Measurements from ENCODE around the gene PGAM1.
"Not testable (repeated sequence)": the region's sequence is repeated elsewhere in the genome, so short reads cannot be mapped to it uniquely, and the experiment has no call there.

PGAM1 gene

GRCh38 chr10:97411406-97411805, 14.6 kb upstream of the PGAM1 start:
- Histone ChIP-seq H3K27me3 (ENCODE audit: control insufficient read depth, insufficient read depth, low read length) (no peaks in the 10 kb centered on the region), H3K4me3 (ENCODE audit: low read length) (no peak overlapping the region), H3K4me1 (ENCODE audit: control insufficient read depth, low read depth, low read length) (peaks cover 7% of the 10 kb centered on the region), H3K9ac (ENCODE audit: low read length) (no peak overlapping the region), H3K36me3 (ENCODE audit: control insufficient read depth, low read depth, low read length) (no peaks in the 10 kb centered on the region), H3K9me3 (ENCODE audit: control insufficient read depth, low read depth, low read length) (no peaks in the 10 kb centered on the region), H3K27ac (ENCODE audit: low read length) (no peak overlapping the region)

- Histone ChIP-seq H3K27ac (ENCODE audit: low read length) (no peak overlapping the region), H3K9me3 (ENCODE audit: control insufficient read depth, low read depth, low read length) (no peaks in the 10 kb centered on the region), H3K27me3 (ENCODE audit: control insufficient read depth, insufficient read depth, low read length) (no peaks in the 10 kb centered on the region), H3K4me3 (ENCODE audit: low read length) (no peak overlapping the region), H3K4me1 (ENCODE audit: control insufficient read depth, low read depth, low read length) (peaks cover 7% of the 10 kb centered on the region), H3K9ac (ENCODE audit: low read length) (no peak overlapping the region), H3K36me3 (ENCODE audit: control insufficient read depth, low read depth, low read length) (no peaks in the 10 kb centered on the region)
Measured at GRCh38 chr10:97412891-97413304, 13.1 kb upstream of the PGAM1 start.

- Histone ChIP-seq H3K27me3 (ENCODE audit: control insufficient read depth, insufficient read depth, low read length) (no peaks in the 10 kb centered on the region), H3K36me3 (ENCODE audit: control insufficient read depth, low read depth, low read length) (no peaks in the 10 kb centered on the region), H3K4me3 (ENCODE audit: low read length) (no peak overlapping the region), H3K4me1 (ENCODE audit: control insufficient read depth, low read depth, low read length) (peaks cover 7% of the 10 kb centered on the region), H3K9me3 (ENCODE audit: control insufficient read depth, low read depth, low read length) (no peaks in the 10 kb centered on the region), H3K27ac (ENCODE audit: low read length) (no peak overlapping the region), H3K9ac (ENCODE audit: low read length) (no peak overlapping the region)
Measured at GRCh38 chr10:97416565-97416964, 9.4 kb upstream of the PGAM1 start.

- H3K9me3 ChIP-seq (ENCODE audit: control insufficient read depth, low read depth, low read length); H3K9ac ChIP-seq (ENCODE audit: low read length); H3K27me3 ChIP-seq (ENCODE audit: control insufficient read depth, insufficient read depth, low read length); H3K27ac ChIP-seq (ENCODE audit: low read length); H3K4me3 ChIP-seq (ENCODE audit: low read length); H3K36me3 ChIP-seq (ENCODE audit: control insufficient read depth, low read depth, low read length); H3K4me1 ChIP-seq (ENCODE audit: control insufficient read depth, low read depth, low read length): not testable (repeated sequence)
Measured at GRCh38 chr10:97423757-97424098, 2.3 kb upstream of the PGAM1 start.

GRCh38 chr10:97426776-97427570, 982 bp downstream of the PGAM1 start:
- H3K9me3 ChIP-seq (ENCODE audit: control insufficient read depth, low read depth, low read length): no peaks in the 10 kb centered on the region
- peaks cover 35% of the 10 kb centered on the region for H3K36me3 ChIP-seq (ENCODE audit: control insufficient read depth, low read depth, low read length)
- peak overlapping the region; percentile 92 for H3K9ac ChIP-seq (ENCODE audit: low read length)
- no peaks in the 10 kb centered on the region for H3K27me3 ChIP-seq (ENCODE audit: control insufficient read depth, insufficient read depth, low read length)
- H3K4me1 ChIP-seq (ENCODE audit: control insufficient read depth, low read depth, low read length): peaks cover 8% of the 10 kb centered on the region
- H3K27ac ChIP-seq (ENCODE audit: low read length): peak overlapping the region; percentile 89
- H3K4me3 ChIP-seq (ENCODE audit: low read length): peak overlapping the region; percentile 95

GRCh38 chr10:97427571-97428179, 1.7 kb downstream of the PGAM1 start:
- Histone ChIP-seq H3K9ac (ENCODE audit: low read length) (peak overlapping the region; percentile 92), H3K4me1 (ENCODE audit: control insufficient read depth, low read depth, low read length) (peaks cover 8% of the 10 kb centered on the region), H3K4me3 (ENCODE audit: low read length) (peak overlapping the region; percentile 95), H3K36me3 (ENCODE audit: control insufficient read depth, low read depth, low read length) (peaks cover 39% of the 10 kb centered on the region), H3K9me3 (ENCODE audit: control insufficient read depth, low read depth, low read length) (no peaks in the 10 kb centered on the region), H3K27ac (ENCODE audit: low read length) (peak overlapping the region; percentile 65), H3K27me3 (ENCODE audit: control insufficient read depth, insufficient read depth, low read length) (no peaks in the 10 kb centered on the region)

GRCh38 chr10:97428572-97428981, 2.6 kb downstream of the PGAM1 start:
- Histone ChIP-seq H3K9me3 (ENCODE audit: control insufficient read depth, low read depth, low read length) (no peaks in the 10 kb centered on the region), H3K4me3 (ENCODE audit: low read length) (peak overlapping the region; percentile 95), H3K27me3 (ENCODE audit: control insufficient read depth, insufficient read depth, low read length) (no peaks in the 10 kb centered on the region), H3K4me1 (ENCODE audit: control insufficient read depth, low read depth, low read length) (peaks cover 8% of the 10 kb centered on the region), H3K9ac (ENCODE audit: low read length) (peak overlapping the region; percentile 92), H3K36me3 (ENCODE audit: control insufficient read depth, low read depth, low read length) (peaks cover 44% of the 10 kb centered on the region), H3K27ac (ENCODE audit: low read length) (peak overlapping the region; percentile 65)

- no peak overlapping the region for H3K9ac ChIP-seq (ENCODE audit: low read length)
- no peaks in the 10 kb centered on the region for H3K4me1 ChIP-seq (ENCODE audit: control insufficient read depth, low read depth, low read length)
- H3K27me3 ChIP-seq (ENCODE audit: control insufficient read depth, insufficient read depth, low read length): no peaks in the 10 kb centered on the region
- no peak overlapping the region for H3K4me3 ChIP-seq (ENCODE audit: low read length)
- H3K9me3 ChIP-seq (ENCODE audit: control insufficient read depth, low read depth, low read length): no peaks in the 10 kb centered on the region
- H3K27ac ChIP-seq (ENCODE audit: low read length): no peak overlapping the region
- peaks cover 86% of the 10 kb centered on the region for H3K36me3 ChIP-seq (ENCODE audit: control insufficient read depth, low read depth, low read length)
Measured at GRCh38 chr10:97434055-97434454, 8.1 kb downstream of the PGAM1 start.

- Histone ChIP-seq H3K4me3 (ENCODE audit: low read length) (no peak overlapping the region), H3K9me3 (ENCODE audit: control insufficient read depth, low read depth, low read length) (no peaks in the 10 kb centered on the region), H3K9ac (ENCODE audit: low read length) (no peak overlapping the region), H3K27ac (ENCODE audit: low read length) (no peak overlapping the region), H3K4me1 (ENCODE audit: control insufficient read depth, low read depth, low read length) (no peaks in the 10 kb centered on the region), H3K36me3 (ENCODE audit: control insufficient read depth, low read depth, low read length) (peaks cover 87% of the 10 kb centered on the region), H3K27me3 (ENCODE audit: control insufficient read depth, insufficient read depth, low read length) (no peaks in the 10 kb centered on the region)
Measured at GRCh38 chr10:97434557-97434956, 8.6 kb downstream of the PGAM1 start.

- Histone ChIP-seq H3K36me3 (ENCODE audit: control insufficient read depth, low read depth, low read length) (peaks cover 83% of the 10 kb centered on the region), H3K9me3 (ENCODE audit: control insufficient read depth, low read depth, low read length) (no peaks in the 10 kb centered on the region), H3K4me3 (ENCODE audit: low read length) (no peak overlapping the region), H3K9ac (ENCODE audit: low read length) (no peak overlapping the region), H3K27ac (ENCODE audit: low read length) (no peak overlapping the region), H3K27me3 (ENCODE audit: control insufficient read depth, insufficient read depth, low read length) (no peaks in the 10 kb centered on the region), H3K4me1 (ENCODE audit: control insufficient read depth, low read depth, low read length) (no peaks in the 10 kb centered on the region)
Measured at GRCh38 chr10:97435211-97435610, 9.2 kb downstream of the PGAM1 start.

- Histone ChIP-seq H3K4me3 (ENCODE audit: low read length) (no peak overlapping the region), H3K9ac (ENCODE audit: low read length) (no peak overlapping the region), H3K4me1 (ENCODE audit: control insufficient read depth, low read depth, low read length) (peaks cover 3% of the 10 kb centered on the region), H3K9me3 (ENCODE audit: control insufficient read depth, low read depth, low read length) (no peaks in the 10 kb centered on the region), H3K27ac (ENCODE audit: low read length) (no peak overlapping the region), H3K36me3 (ENCODE audit: control insufficient read depth, low read depth, low read length) (peaks cover 44% of the 10 kb centered on the region), H3K27me3 (ENCODE audit: control insufficient read depth, insufficient read depth, low read length) (no peaks in the 10 kb centered on the region)
Measured at GRCh38 chr10:97442277-97442676, 16.3 kb downstream of the PGAM1 start.

- H3K27ac ChIP-seq (ENCODE audit: low read length): no peak overlapping the region
- peaks cover 3% of the 10 kb centered on the region for H3K4me1 ChIP-seq (ENCODE audit: control insufficient read depth, low read depth, low read length)
- H3K27me3 ChIP-seq (ENCODE audit: control insufficient read depth, insufficient read depth, low read length): no peaks in the 10 kb centered on the region
- no peak overlapping the region for H3K9ac ChIP-seq (ENCODE audit: low read length)
- H3K36me3 ChIP-seq (ENCODE audit: control insufficient read depth, low read depth, low read length): peaks cover 27% of the 10 kb centered on the region
- peak overlapping the region; percentile 99 for H3K4me3 ChIP-seq (ENCODE audit: low read length)
- no peaks in the 10 kb centered on the region for H3K9me3 ChIP-seq (ENCODE audit: control insufficient read depth, low read depth, low read length)
Measured at GRCh38 chr10:97444212-97444611, 18.2 kb downstream of the PGAM1 start.
